BE2C (cell line): ENCODE data around the gene H2AZ2.
"Not testable (repeated sequence)": the region's sequence is repeated elsewhere in the genome, so short reads cannot be mapped to it uniquely, and the experiment has no call there.

Experiments used
- DNase-seq: peaks from one replicate; pipeline ENCODE4 v3.0.0-alpha.2; 2020
- H3K27me3 ChIP-seq: fragments of 250-450 bp; sonication (Bioruptor Pico); 2 replicates; pipeline ENCODE4 v1.5.1; 2020; ENCODE audit warnings: mild to moderate bottlenecking
- H3K36me3 ChIP-seq: fragments of 250-450 bp; sonication (Bioruptor Pico); 2 replicates; pipeline ENCODE4 v1.5.1; 2020; ENCODE audit warnings: mild to moderate bottlenecking
- H3K4me1 ChIP-seq: fragments of 250-450 bp; sonication (Bioruptor Pico); 2 replicates; pipeline ENCODE4 v1.5.1; 2020
- H3K4me3 ChIP-seq: 2 replicates; pipeline ENCODE4 v1.5.1; 2011; ENCODE audit warnings: low read depth, low read length
- H3K9me3 ChIP-seq: fragments of 250-450 bp; sonication (Bioruptor Pico); 2 replicates; pipeline ENCODE4 v1.5.1; 2020
- TF ChIP-seq, protein P1 (sequence below): IDR thresholded peaks from 2 replicates; pipeline ENCODE4 v1.5.1; 2012; ENCODE audit warnings: mild to moderate bottlenecking, low read depth, low read length

Gene H2AZ2

DNA sequence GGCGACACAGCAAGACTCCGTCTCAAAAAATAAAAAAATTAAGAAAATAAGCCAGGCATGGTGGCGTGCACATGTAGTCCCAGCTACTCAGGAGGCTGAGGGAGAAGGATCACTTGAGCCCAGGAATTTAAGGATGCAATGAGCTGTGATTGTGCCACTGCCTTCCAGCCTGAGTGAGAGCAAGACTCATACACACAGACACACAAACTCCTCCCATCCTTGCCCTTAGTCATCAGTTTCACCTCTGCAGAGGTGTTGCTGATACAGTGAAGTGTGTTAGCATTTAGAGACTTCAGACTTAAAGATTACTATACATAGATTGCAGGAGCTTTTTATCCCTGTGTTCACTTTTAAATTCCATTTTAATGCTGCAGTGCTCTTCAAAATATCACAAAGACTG is 5.5 kb upstream of the H2AZ2 start:
- no peak for DNase-seq
- TF ChIP-seq, protein P1, sequence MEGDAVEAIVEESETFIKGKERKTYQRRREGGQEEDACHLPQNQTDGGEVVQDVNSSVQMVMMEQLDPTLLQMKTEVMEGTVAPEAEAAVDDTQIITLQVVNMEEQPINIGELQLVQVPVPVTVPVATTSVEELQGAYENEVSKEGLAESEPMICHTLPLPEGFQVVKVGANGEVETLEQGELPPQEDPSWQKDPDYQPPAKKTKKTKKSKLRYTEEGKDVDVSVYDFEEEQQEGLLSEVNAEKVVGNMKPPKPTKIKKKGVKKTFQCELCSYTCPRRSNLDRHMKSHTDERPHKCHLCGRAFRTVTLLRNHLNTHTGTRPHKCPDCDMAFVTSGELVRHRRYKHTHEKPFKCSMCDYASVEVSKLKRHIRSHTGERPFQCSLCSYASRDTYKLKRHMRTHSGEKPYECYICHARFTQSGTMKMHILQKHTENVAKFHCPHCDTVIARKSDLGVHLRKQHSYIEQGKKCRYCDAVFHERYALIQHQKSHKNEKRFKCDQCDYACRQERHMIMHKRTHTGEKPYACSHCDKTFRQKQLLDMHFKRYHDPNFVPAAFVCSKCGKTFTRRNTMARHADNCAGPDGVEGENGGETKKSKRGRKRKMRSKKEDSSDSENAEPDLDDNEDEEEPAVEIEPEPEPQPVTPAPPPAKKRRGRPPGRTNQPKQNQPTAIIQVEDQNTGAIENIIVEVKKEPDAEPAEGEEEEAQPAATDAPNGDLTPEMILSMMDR: no peak
- Histone ChIP-seq H3K4me1 (no peaks in the 10 kb centered on the region), H3K4me3 (no peak overlapping the region), H3K36me3 (no peaks in the 10 kb centered on the region), H3K27me3 (no peaks in the 10 kb centered on the region), H3K9me3 (no peaks in the 10 kb centered on the region)

DNA sequence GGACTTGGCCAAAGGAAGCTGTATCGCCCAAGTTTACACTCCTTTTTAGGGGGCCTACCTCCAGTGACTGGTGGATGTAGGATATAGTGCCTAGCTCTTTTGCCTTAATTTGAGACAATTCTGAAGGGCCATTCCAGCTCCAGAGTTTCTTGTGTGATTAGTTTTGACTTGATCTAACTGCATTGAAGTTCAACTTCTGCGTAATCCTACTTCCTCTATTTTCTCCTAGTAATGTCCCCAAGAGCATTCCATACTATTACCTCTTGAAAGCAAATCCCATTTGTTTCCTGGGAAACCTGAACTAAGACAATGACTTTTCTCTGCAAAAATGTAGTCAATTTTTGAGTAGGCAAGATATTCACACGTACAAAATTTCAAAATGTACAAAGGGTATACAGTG is 4.7 kb upstream of the H2AZ2 start:
- Histone ChIP-seq H3K4me3 (no peak overlapping the region), H3K4me1 (no peaks in the 10 kb centered on the region), H3K9me3 (no peaks in the 10 kb centered on the region), H3K36me3 (no peaks in the 10 kb centered on the region), H3K27me3 (no peaks in the 10 kb centered on the region)
- TF ChIP-seq, protein P1: no peak
- DNase-seq: no peak

DNA sequence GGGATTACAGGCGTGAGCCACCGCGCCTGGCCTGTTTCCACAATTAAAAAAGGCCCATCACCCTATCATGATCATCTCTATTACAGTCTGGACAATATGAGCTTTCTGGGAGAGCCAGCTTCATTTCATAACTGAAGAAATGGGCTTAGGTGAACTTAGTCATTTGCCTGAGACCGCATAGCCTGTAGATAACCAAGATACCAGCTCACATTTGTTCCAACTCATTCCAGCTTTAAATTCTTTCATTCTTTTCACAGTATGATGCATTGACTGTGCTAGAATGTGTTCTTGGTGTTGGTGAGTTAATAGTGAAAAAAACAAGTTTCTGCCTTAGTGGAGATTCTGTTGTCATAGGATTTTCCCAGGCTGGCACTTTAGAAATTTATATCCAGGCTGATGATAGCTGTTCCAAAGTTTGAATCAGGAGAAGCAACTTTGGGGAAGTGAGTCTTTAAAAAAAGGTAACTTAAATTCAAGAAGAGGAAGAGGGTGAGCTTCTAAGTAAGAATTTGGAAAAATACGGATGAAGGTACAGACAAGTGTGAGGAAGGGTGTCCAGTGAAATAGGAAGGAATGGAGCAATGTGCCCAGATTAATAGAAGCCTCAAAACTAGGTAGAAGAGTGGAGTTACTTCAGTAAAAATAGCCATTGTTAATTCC is 2.1 kb upstream of the H2AZ2 start:
- Histone ChIP-seq H3K4me3 (no peak overlapping the region), H3K4me1 (no peaks in the 10 kb centered on the region), H3K36me3 (no peaks in the 10 kb centered on the region), H3K27me3 (no peaks in the 10 kb centered on the region), H3K9me3 (no peaks in the 10 kb centered on the region)
- TF ChIP-seq, protein P1: no peak
- DNase-seq: no peak

DNA sequence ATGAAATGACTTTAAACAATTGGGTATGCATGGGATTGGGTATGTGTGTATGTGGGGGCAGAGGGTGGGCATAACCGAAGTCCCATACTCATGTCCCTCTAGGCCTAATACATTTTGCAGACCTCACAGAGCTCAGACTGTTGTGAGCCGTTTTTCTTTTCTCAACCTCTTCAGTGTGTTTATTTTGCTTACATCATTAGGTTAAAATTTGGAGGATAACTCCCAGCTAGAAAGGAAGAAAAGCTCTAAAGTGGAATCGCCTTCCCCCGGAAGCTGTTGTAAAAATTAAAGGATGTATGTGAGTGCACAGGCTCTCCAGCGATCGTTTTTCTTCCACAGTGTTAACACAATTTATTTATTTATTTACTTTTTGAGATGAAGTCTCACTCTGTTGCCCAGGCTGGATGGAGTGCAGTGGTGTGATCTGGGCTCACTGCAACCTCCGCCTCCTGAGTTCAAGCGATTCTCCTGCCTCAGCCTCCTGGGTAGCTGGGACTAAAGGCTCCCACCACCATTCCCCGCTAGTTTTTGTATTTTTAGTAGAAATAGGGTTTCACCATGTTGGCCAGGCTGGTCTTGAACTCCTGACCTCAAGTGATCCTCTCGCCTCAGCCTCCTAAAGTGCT is 1.5 kb upstream of the H2AZ2 start:
- Histone ChIP-seq H3K27me3 (no peaks in the 10 kb centered on the region), H3K36me3 (no peaks in the 10 kb centered on the region), H3K4me1 (no peaks in the 10 kb centered on the region), H3K9me3 (no peaks in the 10 kb centered on the region), H3K4me3 (peak overlapping the region; percentile 82)
- no peak for DNase-seq
- TF ChIP-seq, protein P1: no peak

DNA sequence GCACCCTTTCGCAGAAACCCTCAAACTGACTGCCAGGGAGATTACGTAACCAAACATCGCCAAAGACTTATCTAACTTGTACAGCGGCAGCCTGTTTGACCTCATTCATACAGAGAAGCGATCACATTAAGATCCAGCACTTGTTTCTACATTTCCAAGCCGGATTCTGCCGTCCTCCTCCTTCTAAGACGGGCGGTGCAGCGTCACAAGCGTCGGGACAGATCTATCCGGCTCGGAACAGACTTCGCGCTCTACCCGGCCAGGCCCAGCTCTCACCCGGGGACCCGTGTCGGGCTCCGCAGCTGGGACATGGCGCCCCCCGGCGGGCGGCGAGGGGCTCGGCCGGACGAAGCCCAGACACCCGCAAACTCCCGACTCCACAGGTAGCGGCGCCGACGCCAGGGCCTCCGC is 373 bp downstream of the H2AZ2 start:
- peaks cover 3% of the 10 kb centered on the region for H3K36me3 ChIP-seq
- H3K4me1 ChIP-seq: no peaks in the 10 kb centered on the region
- no peaks in the 10 kb centered on the region for H3K27me3 ChIP-seq
- H3K4me3 ChIP-seq: peak overlapping the region; percentile 94
- TF ChIP-seq, protein P1: peak; percentile 75
- H3K9me3 ChIP-seq: no peaks in the 10 kb centered on the region
- peak; percentile 91 for DNase-seq

DNA sequence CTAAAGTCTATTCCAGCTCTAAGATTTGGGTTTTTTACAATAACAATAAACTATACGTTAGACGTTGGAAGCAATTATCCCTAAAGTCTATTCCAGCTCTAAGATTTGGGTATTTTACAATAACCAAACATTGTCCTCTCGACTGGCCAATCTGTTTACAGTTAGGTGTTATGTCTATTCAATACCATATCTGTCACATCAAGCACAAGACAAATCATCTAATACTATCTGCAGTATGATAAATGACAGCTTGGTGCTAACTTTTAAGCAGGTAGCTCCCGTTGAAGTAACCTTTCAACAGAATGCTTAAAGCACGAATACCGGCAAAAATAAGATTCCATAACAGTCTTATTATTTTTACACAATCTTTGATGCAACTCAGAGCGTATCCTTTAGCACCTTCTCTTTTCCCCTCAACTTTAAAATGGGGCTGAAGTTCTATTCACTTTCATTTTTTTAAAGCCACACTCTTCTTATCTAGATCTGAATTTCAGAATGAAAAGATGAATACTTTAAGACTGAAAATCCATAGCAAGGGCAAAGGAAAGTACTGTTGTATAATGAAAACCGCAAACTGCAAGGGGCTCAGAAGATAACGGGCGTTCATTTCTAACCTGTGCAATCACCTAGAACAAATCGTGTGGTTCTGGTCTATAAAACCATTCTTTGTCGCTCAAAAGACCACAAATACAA is 925 bp downstream of the H2AZ2 start:
- TF ChIP-seq, protein P1: no peak
- Histone ChIP-seq H3K27me3 (no peaks in the 10 kb centered on the region), H3K9me3 (no peaks in the 10 kb centered on the region), H3K4me1 (no peaks in the 10 kb centered on the region), H3K4me3 (peak overlapping the region; percentile 94), H3K36me3 (peaks cover 9% of the 10 kb centered on the region)
- DNase-seq: no peak

DNA sequence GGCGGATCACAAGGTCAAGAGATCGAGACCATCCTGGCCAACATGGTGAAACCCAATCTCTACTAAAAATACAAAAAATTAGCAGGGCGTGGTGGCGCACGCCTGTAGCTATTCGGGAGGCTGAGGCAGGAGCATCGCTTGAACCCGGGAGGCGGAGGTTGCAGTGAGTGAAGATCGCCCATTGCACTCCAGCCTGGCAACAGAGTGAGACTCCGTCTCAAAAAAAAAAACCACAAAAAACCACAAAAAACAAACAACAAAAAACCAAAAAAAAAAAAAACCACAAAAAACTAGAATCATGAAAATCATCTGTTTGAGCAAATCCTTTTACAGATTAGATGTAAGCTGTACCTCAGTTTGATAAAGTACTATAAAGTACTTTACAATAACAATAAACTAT is 1.5 kb downstream of the H2AZ2 start:
- not testable (repeated sequence) for DNase-seq, H3K9me3 ChIP-seq, H3K4me1 ChIP-seq, H3K27me3 ChIP-seq
- peak overlapping the region; percentile 94 for H3K4me3 ChIP-seq
- H3K36me3 ChIP-seq: peaks cover 14% of the 10 kb centered on the region
